ENCODE data around the gene RBKS. TPM values are rescaled to one million over a fixed set of nuclear protein-coding genes. Genes with fewer than 3 reads are reported as not detected.
A peak's percentile ranks its signal among the peaks of the same experiment; 100 is the strongest.

The RBKS gene
- total RNA-seq, 4 donors from 2014 or later, result 0.63 to 5.8 (median 2.5) TPM

DNA sequence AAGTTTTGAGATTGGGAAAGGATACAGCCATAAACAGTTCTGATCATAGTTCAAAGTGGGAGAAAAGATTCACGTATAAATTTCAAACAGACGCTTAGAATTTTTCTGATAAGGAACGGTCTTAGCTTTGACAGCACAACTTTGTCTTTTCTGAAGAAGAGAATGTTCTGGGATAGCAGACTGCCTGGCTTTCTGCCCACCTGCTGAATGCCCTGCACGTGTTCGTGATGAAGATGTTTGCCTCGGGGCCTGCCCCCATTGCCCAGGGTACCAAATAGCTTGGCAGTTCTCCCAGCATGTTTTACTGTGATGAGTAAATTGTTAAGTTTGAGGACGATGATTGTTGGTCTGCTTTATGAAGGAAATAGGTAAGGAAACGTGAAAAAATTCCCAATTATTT lies 114.1 kb downstream of the RBKS start:
- intact Hi-C loops (cut with DNase I), result loop anchor here (10.0 kb wide), 1 partner anchor 619 kb away; the partner anchor contains the start of gene FOSL2
- WGBS, result 37% methylated on average over 8 of the region's 8 CpGs
- peaks cover 0 to 14% (median 10%) of the 10 kb centered on the region in 4 donors for H3K36me3 ChIP-seq
- peak; percentile 92 for DNase-seq (ENCODE audit: extremely low spot score)
- TF ChIP-seq, protein P1, sequence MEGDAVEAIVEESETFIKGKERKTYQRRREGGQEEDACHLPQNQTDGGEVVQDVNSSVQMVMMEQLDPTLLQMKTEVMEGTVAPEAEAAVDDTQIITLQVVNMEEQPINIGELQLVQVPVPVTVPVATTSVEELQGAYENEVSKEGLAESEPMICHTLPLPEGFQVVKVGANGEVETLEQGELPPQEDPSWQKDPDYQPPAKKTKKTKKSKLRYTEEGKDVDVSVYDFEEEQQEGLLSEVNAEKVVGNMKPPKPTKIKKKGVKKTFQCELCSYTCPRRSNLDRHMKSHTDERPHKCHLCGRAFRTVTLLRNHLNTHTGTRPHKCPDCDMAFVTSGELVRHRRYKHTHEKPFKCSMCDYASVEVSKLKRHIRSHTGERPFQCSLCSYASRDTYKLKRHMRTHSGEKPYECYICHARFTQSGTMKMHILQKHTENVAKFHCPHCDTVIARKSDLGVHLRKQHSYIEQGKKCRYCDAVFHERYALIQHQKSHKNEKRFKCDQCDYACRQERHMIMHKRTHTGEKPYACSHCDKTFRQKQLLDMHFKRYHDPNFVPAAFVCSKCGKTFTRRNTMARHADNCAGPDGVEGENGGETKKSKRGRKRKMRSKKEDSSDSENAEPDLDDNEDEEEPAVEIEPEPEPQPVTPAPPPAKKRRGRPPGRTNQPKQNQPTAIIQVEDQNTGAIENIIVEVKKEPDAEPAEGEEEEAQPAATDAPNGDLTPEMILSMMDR (IDR thresholded peaks at IDR 0.05), result no peak
- TF ChIP-seq POLR2AphosphoS5 (IDR thresholded peaks at IDR 0.05) (peak; percentile 82 to 84), EP300 (IDR thresholded peaks at IDR 0.05) (peak; percentile 66)
- no peaks in the 10 kb centered on the region for H3K27me3 ChIP-seq
- peaks cover 58 to 89% (median 85%) of the 10 kb centered on the region in 4 donors for H3K4me1 ChIP-seq
- H3K4me3 ChIP-seq, result peak overlapping the region in 1 of 4 donors; percentile 11
- no peaks in the 10 kb centered on the region for H3K9me3 ChIP-seq
- peak overlapping the region; percentile 87 to 94 (median 88) for H3K27ac ChIP-seq (replicated peaks in 1 of 4)

DNA sequence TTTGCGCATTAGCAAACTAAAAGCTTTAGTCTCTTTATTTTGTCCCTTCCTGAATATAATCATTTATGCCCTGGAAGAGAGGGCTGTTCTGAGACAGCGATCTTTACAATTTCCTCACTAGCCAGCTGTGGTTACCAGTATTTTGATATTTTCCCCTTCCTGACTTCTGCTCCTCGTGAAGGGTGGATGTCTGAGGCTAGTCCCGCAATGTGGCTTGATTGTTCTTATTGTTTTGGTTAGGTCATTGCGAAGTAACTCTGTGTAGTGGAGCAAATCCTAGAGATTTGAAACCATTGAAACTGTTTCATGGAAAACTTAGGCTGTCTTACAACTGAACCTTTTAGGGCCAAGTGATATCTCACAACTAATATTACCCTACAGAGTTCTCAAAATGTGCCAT lies 116.2 kb downstream of the RBKS start:
- intact Hi-C loops (cut with DNase I), result loop anchor here (5.0 to 10.0 kb wide), 3 partner anchors 52 to 621 kb away; partner anchors contain the start of gene FOSL2
- Histone ChIP-seq H3K36me3 (peaks cover 0 to 12% (median 7%) of the 10 kb centered on the region in 4 donors), H3K27ac (replicated peaks in 1 of 4) (peak overlapping the region; percentile 87 to 94 (median 88)), H3K4me3 (peak overlapping the region; percentile 68 to 77 (median 74)), H3K4me1 (peaks cover 37 to 68% (median 68%) of the 10 kb centered on the region in 4 donors), H3K9me3 (no peaks in the 10 kb centered on the region), H3K27me3 (no peaks in the 10 kb centered on the region)
- 78% methylated on average over 5 of the region's 5 CpGs for WGBS
- DNase-seq (ENCODE audit: extremely low spot score), result peak; percentile 10
- TF ChIP-seq EP300 (IDR thresholded peaks at IDR 0.05) (no peak), POLR2AphosphoS5 (IDR thresholded peaks at IDR 0.05) (no peak), POLR2A (IDR thresholded peaks at IDR 0.05; ENCODE audit: low read depth) (no peak)
- TF ChIP-seq, protein P1 (IDR thresholded peaks at IDR 0.05), result no peak

DNA sequence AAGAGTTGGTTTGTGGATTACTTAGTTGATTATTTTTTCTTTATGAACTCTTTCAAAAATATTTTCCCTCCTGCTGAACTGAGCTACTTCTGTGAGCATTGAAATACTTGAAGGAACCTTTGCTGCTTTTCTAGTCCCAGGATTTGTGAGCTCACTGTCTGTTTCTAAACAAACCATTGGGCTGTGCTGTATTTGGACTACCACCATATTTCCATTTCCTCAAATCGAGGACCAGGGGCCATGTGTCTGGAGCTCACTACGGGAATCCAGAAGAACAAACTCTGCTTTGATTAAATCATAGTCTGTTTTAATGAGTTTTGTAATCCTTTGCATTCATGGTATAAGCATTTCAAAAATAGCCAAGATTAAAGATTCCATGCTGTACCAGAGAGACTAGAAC lies 117.4 kb downstream of the RBKS start:
- H3K9me3 ChIP-seq, result no peaks in the 10 kb centered on the region
- H3K4me3 ChIP-seq, result peak overlapping the region; percentile 68 to 77 (median 74)
- H3K36me3 ChIP-seq, result peaks cover 0 to 12% (median 7%) of the 10 kb centered on the region in 4 donors
- no peak for TF ChIP-seq POLR2A (IDR thresholded peaks at IDR 0.05; ENCODE audit: low read depth)
- no peak for TF ChIP-seq POLR2AphosphoS5 (IDR thresholded peaks at IDR 0.05)
- TF ChIP-seq EP300 (IDR thresholded peaks at IDR 0.05), result no peak
- TF ChIP-seq, protein P1 (IDR thresholded peaks at IDR 0.05), result no peak
- intact Hi-C loops (cut with DNase I), result loop anchor here (5.0 to 10.0 kb wide), 3 partner anchors 51 to 622 kb away; partner anchors contain the start of gene FOSL2
- 43% methylated on average over 2 of the region's 2 CpGs for WGBS
- no peak for DNase-seq (ENCODE audit: extremely low spot score)
- peak overlapping the region; percentile 87 to 94 (median 88) for H3K27ac ChIP-seq (replicated peaks in 1 of 4)
- no peaks in the 10 kb centered on the region for H3K27me3 ChIP-seq
- peaks cover 26 to 58% (median 57%) of the 10 kb centered on the region in 4 donors for H3K4me1 ChIP-seq

DNA sequence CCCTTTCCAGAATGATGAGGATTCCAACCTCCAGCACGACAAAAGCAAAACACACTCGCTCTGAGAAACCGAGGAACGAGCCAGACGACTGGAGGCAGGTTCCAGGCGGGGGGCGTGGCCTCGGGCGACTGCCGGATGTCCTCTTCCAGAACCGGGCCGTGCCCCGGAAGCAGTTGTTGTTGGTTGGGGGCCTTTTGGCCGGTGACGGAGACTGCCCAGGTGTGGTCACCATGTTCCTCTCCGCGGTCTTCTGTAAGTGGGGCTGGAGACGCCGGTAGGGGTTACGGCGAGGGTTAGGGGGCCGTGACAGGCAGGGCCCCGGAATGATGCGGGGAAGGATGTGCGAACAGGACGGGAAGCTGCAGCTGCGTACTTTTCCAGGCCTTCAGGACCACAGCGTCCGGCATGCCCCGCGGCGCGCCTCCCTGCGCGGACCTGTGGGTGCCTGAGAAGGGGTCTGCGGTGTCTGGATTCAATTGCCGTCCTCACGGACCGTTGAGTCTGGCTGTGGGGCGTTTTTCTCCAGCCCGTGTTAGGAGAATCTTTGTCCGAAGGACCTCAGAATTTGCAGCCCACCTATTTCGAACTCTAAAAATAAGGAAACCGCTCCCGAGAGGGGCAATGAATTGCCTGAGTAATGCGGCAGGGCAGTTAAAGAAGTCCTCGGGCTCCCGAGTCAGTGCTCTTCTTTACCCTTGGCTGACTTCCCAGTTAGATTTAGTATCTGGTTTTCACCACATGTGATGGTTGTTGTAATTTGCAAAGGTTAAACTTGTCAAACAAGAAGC lies 118.4 kb downstream of the RBKS start, which contains the start of gene MRPL33:
TSS of gene MRPL33 (plus strand) at position 172 of the 788 bp plus-strand sequence. CDS start at position 231, 59 bp downstream.
- peak; percentile 99 for DNase-seq (ENCODE audit: extremely low spot score)
- peaks cover 0 to 9% (median 7%) of the 10 kb centered on the region in 4 donors for H3K36me3 ChIP-seq
- TF ChIP-seq POLR2A (IDR thresholded peaks at IDR 0.05; ENCODE audit: low read depth) (peak; percentile 62), POLR2AphosphoS5 (IDR thresholded peaks at IDR 0.05) (peak; percentile 95 to 98), EP300 (IDR thresholded peaks at IDR 0.05) (no peak)
- H3K9me3 ChIP-seq, result no peaks in the 10 kb centered on the region
- WGBS, result under 1% methylated on average over 29 of the region's 48 CpGs
- H3K27ac ChIP-seq (replicated peaks in 1 of 4), result peak within 1 kb of the TSS; percentile 87 to 94 (median 88)
- intact Hi-C loops (cut with DNase I), result loop anchor here (5.0 to 10.0 kb wide), 3 partner anchors 49 to 623 kb away; partner anchors contain the start of gene FOSL2
- peak within 1 kb of the TSS; percentile 68 to 77 (median 74) for H3K4me3 ChIP-seq
- H3K4me1 ChIP-seq, result peaks cover 22 to 48% (median 47%) of the 10 kb centered on the region in 4 donors
- H3K27me3 ChIP-seq, result no peaks in the 10 kb centered on the region

DNA sequence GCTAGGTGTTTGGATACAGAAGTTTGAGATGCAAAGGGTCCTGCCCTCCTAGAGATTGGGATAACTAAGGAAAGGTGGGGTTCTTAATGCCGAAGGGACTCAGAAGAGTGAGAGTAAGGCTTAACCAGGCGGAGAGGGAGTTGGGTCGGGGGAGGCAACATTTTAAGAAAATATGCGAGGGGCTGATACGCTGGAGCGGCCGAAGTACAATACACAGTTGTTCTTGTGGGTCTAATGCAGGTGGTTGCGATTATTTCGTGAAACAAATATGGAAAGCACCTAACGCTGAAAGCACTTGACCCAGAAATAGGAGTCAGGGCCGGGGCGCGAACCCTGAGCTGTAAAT lies 119.0 kb downstream of the RBKS start:
- peaks cover 20 to 42% (median 42%) of the 10 kb centered on the region in 4 donors for H3K4me1 ChIP-seq
- 11% methylated on average over 13 of the region's 13 CpGs for WGBS
- peak overlapping the region; percentile 68 to 77 (median 74) for H3K4me3 ChIP-seq
- TF ChIP-seq POLR2A (IDR thresholded peaks at IDR 0.05; ENCODE audit: low read depth), result no peak
- no peak for TF ChIP-seq EP300 (IDR thresholded peaks at IDR 0.05)
- TF ChIP-seq POLR2AphosphoS5 (IDR thresholded peaks at IDR 0.05), result no peak
- TF ChIP-seq, protein P1 (IDR thresholded peaks at IDR 0.05), result no peak
- intact Hi-C loops (cut with DNase I), result loop anchor here (5.0 to 10.0 kb wide), 3 partner anchors 49 to 624 kb away; partner anchors contain the start of gene FOSL2
- no peak for DNase-seq (ENCODE audit: extremely low spot score)
- no peaks in the 10 kb centered on the region for H3K27me3 ChIP-seq
- no peaks in the 10 kb centered on the region for H3K9me3 ChIP-seq
- H3K36me3 ChIP-seq, result peaks cover 0 to 8% (median 7%) of the 10 kb centered on the region in 4 donors
- peak overlapping the region; percentile 87 to 94 (median 88) for H3K27ac ChIP-seq (replicated peaks in 1 of 4)

Measured in esophagus muscularis mucosa (tissue), 4 donors.